IPS-18a (cell line): ENCODE data around the gene OXCT2.

ENCODE experiments used
- H3K27ac ChIP-seq: one replicate; pipeline ENCODE4 v1.5.1; 2013; ENCODE audit warnings: low read length
- H3K27me3 ChIP-seq: one replicate; pipeline ENCODE4 v1.6.1; 2013; ENCODE audit warnings: mild to moderate bottlenecking, low read length; ENCODE audit not compliant: control insufficient read depth, insufficient read depth
- H3K36me3 ChIP-seq: one replicate; pipeline ENCODE4 v1.6.1; 2013; ENCODE audit warnings: low read depth, low read length; ENCODE audit not compliant: control insufficient read depth
- H3K4me1 ChIP-seq: one replicate; pipeline ENCODE4 v1.6.1; 2013; ENCODE audit warnings: low read depth, low read length; ENCODE audit not compliant: control insufficient read depth
- H3K4me3 ChIP-seq: one replicate; pipeline ENCODE4 v1.5.1; 2013; ENCODE audit warnings: low read length
- H3K9ac ChIP-seq: one replicate; pipeline ENCODE4 v1.6.1; 2013; ENCODE audit warnings: mild to moderate bottlenecking, low read length, moderate library complexity
- H3K9me3 ChIP-seq: one replicate; pipeline ENCODE4 v1.6.1; 2013; ENCODE audit warnings: low read depth, low read length; ENCODE audit not compliant: control insufficient read depth

Gene OXCT2

DNA sequence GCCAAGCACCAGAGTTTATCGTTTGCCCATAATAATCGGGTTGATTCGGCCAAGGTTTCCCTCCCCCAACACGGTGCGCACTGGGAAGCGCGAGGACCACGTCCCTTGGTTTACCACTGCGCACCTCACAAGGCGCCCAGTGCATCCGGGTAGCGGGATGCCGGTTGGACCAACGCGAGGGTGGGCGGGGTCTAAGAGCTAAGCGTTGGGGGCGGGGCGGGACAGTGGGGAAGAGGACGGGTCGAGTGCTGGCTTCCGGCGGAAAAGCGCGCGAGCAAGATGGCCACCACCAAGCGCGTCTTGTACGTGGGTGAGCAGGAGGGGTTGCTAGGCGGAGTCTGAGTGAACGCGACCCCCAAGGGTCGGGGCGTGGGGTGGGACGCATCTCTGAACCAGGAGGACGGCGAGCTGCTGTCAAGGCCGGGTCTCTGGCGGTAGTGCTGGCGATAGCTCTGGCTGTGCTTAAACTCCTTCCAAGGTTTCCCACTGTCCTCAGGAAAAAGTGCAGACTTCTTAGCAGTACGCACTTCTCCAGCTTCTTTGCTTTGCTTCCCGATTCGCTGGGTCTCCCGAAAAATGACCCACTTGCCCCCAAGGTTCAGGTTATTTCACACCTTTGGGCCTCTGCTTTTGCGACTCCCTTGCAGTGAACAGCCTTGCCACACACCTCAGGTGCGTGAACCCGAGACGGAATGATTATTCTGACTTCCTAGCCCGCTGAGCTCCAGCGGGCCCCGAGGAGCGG is 32.4 kb downstream of the OXCT2 start, which contains the start of gene PPIE:
PPIE (plus strand) TSS at position 261 of the 745 bp plus-strand sequence; CDS start at position 280, 19 bp downstream.
- Histone ChIP-seq H3K9me3 (no peaks in the 10 kb centered on the region), H3K36me3 (peaks cover 25% of the 10 kb centered on the region), H3K27ac (no peak within 1 kb of the TSS)

DNA sequence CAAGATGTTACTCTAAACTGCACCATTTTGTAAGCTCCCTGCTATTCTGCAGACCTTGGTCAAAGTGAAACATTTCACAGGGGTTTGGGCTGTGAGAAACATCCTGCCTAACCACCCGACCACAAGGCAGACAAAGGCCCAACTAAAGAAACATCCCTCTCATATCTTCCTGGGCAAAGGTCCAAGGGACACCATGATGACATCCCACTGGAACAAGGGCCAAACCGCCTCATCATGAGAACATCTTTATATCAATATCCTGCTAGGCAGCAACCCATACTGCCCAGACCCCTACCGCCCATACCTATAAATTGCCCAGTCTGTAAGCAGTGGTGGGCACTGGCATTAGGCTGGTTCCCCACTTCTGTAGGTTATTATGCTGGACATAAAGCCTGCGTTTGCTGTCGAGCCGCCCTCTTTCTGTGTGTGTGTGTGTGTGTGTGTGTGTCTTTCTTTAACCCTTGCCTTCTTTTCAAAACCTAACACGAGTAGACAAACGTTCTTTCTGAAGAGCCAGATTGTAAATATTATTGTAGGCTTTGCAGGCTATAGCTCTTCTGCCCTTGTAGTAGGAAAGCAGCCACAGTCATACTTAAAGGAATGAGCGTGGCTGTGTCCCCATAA is 33.5 kb downstream of the OXCT2 start:
- Histone ChIP-seq H3K27me3 (peaks cover 56% of the 10 kb centered on the region), H3K36me3 (peaks cover 14% of the 10 kb centered on the region), H3K9ac (no peak overlapping the region), H3K9me3 (no peaks in the 10 kb centered on the region), H3K4me3 (no peak overlapping the region), H3K4me1 (peaks cover 4% of the 10 kb centered on the region), H3K27ac (no peak overlapping the region)

More for the DNA sequence above, 32.4 kb downstream of the OXCT2 start, which contains the start of gene PPIE:
- Histone ChIP-seq H3K27me3 (peaks cover 45% of the 10 kb centered on the region), H3K4me3 (peak within 1 kb of the TSS; percentile 77), H3K9ac (peak within 1 kb of the TSS; percentile 65), H3K4me1 (peaks cover 4% of the 10 kb centered on the region)

GRCh38 chr1:39735731-39736130 is 35.4 kb downstream of the OXCT2 start:
- H3K27ac ChIP-seq, result no peak overlapping the region
- H3K27me3 ChIP-seq, result peaks cover 75% of the 10 kb centered on the region
- H3K36me3 ChIP-seq, result no peaks in the 10 kb centered on the region
- H3K9me3 ChIP-seq, result no peaks in the 10 kb centered on the region
- H3K4me3 ChIP-seq, result no peak overlapping the region
- H3K4me1 ChIP-seq, result peaks cover 4% of the 10 kb centered on the region
- H3K9ac ChIP-seq, result no peak overlapping the region

DNA sequence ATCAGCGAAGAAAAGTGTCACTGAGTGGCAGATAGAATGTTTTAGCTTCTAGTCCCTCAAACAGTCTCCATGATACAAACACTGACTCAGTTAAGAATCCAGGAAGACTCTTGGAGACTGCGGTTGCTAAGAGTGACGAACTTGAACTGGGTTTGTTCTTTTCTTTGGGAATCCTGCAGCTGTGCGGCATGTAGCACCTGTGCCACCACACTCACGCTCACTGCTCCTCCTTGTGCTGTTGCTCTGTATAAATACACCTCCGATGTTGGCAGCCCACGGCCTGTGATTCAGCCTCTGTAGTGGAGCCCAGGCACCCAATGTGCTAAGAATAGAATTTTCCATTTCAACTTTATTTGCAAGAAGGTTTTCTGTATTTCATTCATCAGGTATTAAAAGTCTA is 38.0 kb downstream of the OXCT2 start:
- H3K4me1 ChIP-seq, result no peaks in the 10 kb centered on the region
- no peaks in the 10 kb centered on the region for H3K9me3 ChIP-seq
- no peak overlapping the region for H3K4me3 ChIP-seq
- H3K27me3 ChIP-seq, result peaks cover 100% of the 10 kb centered on the region
- no peaks in the 10 kb centered on the region for H3K36me3 ChIP-seq
- no peak overlapping the region for H3K9ac ChIP-seq
- H3K27ac ChIP-seq, result no peak overlapping the region

- H3K36me3 ChIP-seq, result no peaks in the 10 kb centered on the region
- H3K27me3 ChIP-seq, result peaks cover 100% of the 10 kb centered on the region
- H3K4me3 ChIP-seq, result no peak overlapping the region
- H3K9ac ChIP-seq, result no peak overlapping the region
- H3K27ac ChIP-seq, result no peak overlapping the region
- no peaks in the 10 kb centered on the region for H3K9me3 ChIP-seq
- no peaks in the 10 kb centered on the region for H3K4me1 ChIP-seq
Observed at GRCh38 chr1:39732730-39733129, 38.4 kb downstream of the OXCT2 start.

- Histone ChIP-seq H3K4me3 (no peak overlapping the region), H3K36me3 (no peaks in the 10 kb centered on the region), H3K9ac (no peak overlapping the region), H3K27ac (no peak overlapping the region), H3K9me3 (no peaks in the 10 kb centered on the region), H3K4me1 (no peaks in the 10 kb centered on the region), H3K27me3 (peaks cover 99% of the 10 kb centered on the region)
Observed at GRCh38 chr1:39729842-39730241, 41.3 kb downstream of the OXCT2 start.

GRCh38 chr1:39729030-39729429 is 42.1 kb downstream of the OXCT2 start:
- Histone ChIP-seq H3K4me1 (no peaks in the 10 kb centered on the region), H3K36me3 (no peaks in the 10 kb centered on the region), H3K27me3 (peaks cover 99% of the 10 kb centered on the region), H3K9ac (no peak overlapping the region), H3K4me3 (no peak overlapping the region), H3K9me3 (no peaks in the 10 kb centered on the region), H3K27ac (no peak overlapping the region)

GRCh38 chr1:39727932-39728317 is 43.2 kb downstream of the OXCT2 start:
- Histone ChIP-seq H3K4me1 (no peaks in the 10 kb centered on the region), H3K27me3 (peaks cover 95% of the 10 kb centered on the region), H3K9me3 (no peaks in the 10 kb centered on the region), H3K9ac (no peak overlapping the region), H3K36me3 (no peaks in the 10 kb centered on the region), H3K4me3 (no peak overlapping the region), H3K27ac (no peak overlapping the region)

DNA sequence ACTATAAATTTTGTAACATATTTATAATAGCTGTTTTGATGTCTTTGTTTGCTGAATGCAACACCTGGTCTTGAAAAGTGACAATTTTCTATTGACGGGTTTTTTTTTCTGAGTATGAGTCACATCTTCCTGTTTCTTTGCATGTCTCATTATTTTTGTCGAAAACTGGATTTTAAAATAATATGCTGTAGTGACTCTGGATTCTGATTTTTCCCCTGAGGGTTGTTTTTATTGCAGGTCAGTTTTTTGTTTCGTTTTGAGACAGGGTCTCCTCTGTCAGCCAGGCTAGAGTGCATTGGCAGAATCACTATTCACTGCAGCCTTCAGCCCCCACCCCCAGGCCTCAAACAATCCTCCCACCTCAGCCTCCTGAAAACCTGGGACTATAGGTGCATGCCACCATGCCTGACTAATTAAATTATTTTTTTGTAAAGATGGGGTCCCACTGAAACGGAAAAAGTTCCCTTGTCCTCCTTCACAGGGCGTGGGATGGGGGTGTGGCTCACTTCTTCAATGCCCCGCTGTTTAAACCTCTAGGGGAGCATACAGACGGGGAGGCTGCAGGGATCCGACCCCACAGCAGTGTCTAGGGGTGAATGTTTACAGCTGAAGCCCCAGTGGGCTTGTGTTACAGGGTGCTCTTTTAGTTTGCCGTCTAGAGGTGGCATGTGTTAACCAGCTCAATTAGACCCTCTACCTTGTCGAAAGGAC is 43.8 kb downstream of the OXCT2 start:
- no peaks in the 10 kb centered on the region for H3K9me3 ChIP-seq
- H3K4me1 ChIP-seq, result no peaks in the 10 kb centered on the region
- H3K27ac ChIP-seq, result no peak overlapping the region
- no peak overlapping the region for H3K9ac ChIP-seq
- H3K27me3 ChIP-seq, result peaks cover 94% of the 10 kb centered on the region
- no peaks in the 10 kb centered on the region for H3K36me3 ChIP-seq
- no peak overlapping the region for H3K4me3 ChIP-seq

DNA sequence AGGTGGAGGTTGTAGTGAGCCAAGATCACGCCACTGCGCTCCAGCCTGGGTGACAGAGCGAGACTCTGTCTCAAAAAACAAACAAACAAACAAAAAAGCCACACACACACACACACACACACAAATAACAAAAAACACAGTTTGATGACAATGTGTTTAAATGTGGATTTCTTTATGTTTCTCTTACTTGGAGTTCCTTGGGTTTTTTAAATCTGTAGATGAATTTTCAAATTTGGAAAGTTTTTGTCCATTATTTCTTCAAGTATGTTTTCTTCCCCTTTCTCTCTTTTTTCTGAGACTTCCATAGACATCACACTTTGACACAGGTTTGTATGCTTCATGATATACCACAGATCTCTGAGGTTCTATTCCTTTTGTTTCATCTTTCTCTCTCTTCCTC is 44.5 kb downstream of the OXCT2 start:
- Histone ChIP-seq H3K4me1 (no peaks in the 10 kb centered on the region), H3K9me3 (no peaks in the 10 kb centered on the region), H3K27ac (no peak overlapping the region), H3K36me3 (no peaks in the 10 kb centered on the region), H3K9ac (no peak overlapping the region), H3K27me3 (peaks cover 94% of the 10 kb centered on the region), H3K4me3 (no peak overlapping the region)

GRCh38 chr1:39722495-39722894 is 48.7 kb downstream of the OXCT2 start:
- Histone ChIP-seq H3K9me3 (no peaks in the 10 kb centered on the region), H3K36me3 (no peaks in the 10 kb centered on the region), H3K27ac (no peak overlapping the region), H3K9ac (no peak overlapping the region), H3K4me1 (no peaks in the 10 kb centered on the region), H3K4me3 (no peak overlapping the region), H3K27me3 (peaks cover 93% of the 10 kb centered on the region)
